Activated T-helper 1 cell treated with anti-CD3 and anti-CD28 coated beads, Interleukin-12 subunit alpha, Interleukin-12 subunit beta, Interleukin-2, Interleukin-4 antibody, amounts not matched to agents 30 ng/mL and 10 ng/mL and 1 ng/mL, durations not matched to agents 14 hours and 24 hours and 36 hours (primary cell): Measurements from ENCODE around the gene SAMD3. TPM values are rescaled to one million over a fixed set of nuclear protein-coding genes. Genes with fewer than 3 reads are reported as not detected.
A peak's percentile ranks its signal among the peaks of the same experiment; 100 is the strongest.
"Not testable (repeated sequence)": the region's sequence is repeated elsewhere in the genome, so short reads cannot be mapped to it uniquely, and the experiment has no call there.

ENCODE experiments used
- DNase-seq: peaks from one replicate; pipeline ENCODE4 v3.0.0; 2021; ENCODE audit warnings: low spot score
- H3K27ac Mint-ChIP-seq: one replicate; pipeline ENCODE4 v1.8.0; 2021; ENCODE audit warnings: mild to moderate bottlenecking, mixed read lengths
- H3K27me3 Mint-ChIP-seq: one replicate; pipeline ENCODE4 v1.8.0; 2022; ENCODE audit warnings: mild to moderate bottlenecking, moderate library complexity, mixed read lengths; ENCODE audit not compliant: insufficient read depth
- H3K36me3 Mint-ChIP-seq: one replicate; pipeline ENCODE4 v1.8.0; 2021; ENCODE audit warnings: low read depth, mixed read lengths
- H3K4me1 Mint-ChIP-seq: one replicate; pipeline ENCODE4 v1.8.0; 2021; ENCODE audit warnings: low read depth, mixed read lengths
- H3K4me3 Mint-ChIP-seq: one replicate; pipeline ENCODE4 v1.8.0; 2021; ENCODE audit warnings: mild to moderate bottlenecking, moderate library complexity, mixed read lengths
- H3K9me3 Mint-ChIP-seq: one replicate; pipeline ENCODE4 v1.8.0; 2021; ENCODE audit warnings: mixed read lengths
- intact Hi-C: fragments of 100-400 bp; cut with micrococcal nuclease; formaldehyde crosslinking; loops from one replicate; pipeline ENCODE4 v1.15.1; 2024
- total RNA-seq: library from RNA; stranded (reverse); gene quantifications from 2 replicates; pipeline ENCODE4 v1.2.3, GENCODE V29; 2022

SAMD3 gene
- total RNA-seq, 1 donor from 2014 or later = 4.6 TPM

DNA sequence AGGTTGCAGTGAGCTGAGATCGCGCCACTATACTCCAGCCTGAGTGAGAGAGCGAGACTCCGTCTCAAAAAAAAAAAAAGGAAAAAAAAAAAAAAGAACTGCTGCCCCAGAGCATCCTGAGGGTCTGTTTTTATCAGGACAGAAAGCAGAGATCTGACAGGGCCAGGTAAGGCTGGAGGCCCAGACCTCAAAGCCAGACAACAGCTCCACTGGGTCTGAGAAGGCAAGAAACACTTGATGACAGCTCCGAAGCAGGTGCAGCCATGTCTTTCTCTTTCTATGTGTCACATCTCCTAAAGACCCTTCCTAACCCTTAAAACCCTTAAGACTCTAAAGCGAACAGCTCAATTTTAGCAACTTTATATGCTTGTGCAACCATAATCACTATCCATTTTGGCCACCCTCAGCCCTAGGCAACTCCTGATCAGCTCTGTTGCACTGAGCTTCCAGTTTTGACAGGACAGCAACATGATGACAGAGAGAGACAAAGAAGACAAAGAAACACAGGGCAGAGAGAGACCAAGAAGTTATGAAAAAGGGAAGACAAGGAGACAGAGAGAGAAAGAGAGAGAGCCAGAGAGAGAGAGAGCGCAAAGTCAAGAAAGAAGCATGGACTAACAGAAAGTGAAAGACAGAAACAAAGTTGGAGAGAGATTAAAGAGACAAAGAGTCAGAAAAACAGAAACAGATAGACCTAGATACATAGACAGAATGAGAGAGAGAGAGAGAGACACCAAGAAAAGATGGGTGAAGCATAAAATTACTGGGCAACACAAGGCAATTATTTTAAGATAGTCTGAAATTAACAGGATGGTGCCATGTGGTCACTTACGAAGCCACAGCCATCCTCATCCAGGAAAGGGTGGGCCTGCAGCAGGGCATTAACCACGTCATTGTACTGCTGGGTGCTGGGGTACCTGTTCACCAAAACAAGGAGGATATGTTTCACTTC is 39.2 kb downstream of the SAMD3 start:
- Mint-ChIP-seq H3K9me3 (no peaks in the 10 kb centered on the region), H3K36me3 (peaks cover 42% of the 10 kb centered on the region), H3K4me1 (peaks cover 50% of the 10 kb centered on the region), H3K4me3 (peak overlapping the region; percentile 47), H3K27ac (peak overlapping the region; percentile 90), H3K27me3 (no peaks in the 10 kb centered on the region)
- intact Hi-C loops = loop anchor here (1.0 kb wide), 3 partner anchors 32 to 435 kb away; no protein-coding TSS in a partner anchor
- peak; percentile 40 for DNase-seq

DNA sequence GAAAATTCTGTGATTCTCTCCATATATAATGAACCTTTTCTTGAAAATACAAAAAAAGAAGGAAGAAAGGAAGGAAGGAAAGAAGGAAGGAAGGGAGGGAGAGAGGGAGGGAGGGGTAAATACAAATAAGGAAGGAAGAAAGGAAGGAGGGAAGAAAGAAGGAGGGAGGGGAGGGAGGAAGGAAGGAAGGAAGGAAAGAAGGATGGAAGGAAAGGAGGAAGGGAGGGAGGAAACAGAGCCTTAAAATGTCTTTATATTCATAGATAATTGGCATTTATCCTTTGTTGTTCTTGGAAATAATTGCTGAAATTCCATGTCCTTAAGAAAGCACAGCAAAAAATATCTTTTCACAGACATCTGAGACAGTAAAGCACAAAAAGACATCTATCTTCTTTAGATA is 40.3 kb downstream of the SAMD3 start:
- Mint-ChIP-seq H3K4me3 (no peak overlapping the region), H3K27me3 (no peaks in the 10 kb centered on the region), H3K4me1 (peaks cover 44% of the 10 kb centered on the region), H3K27ac (no peak overlapping the region), H3K9me3 (no peaks in the 10 kb centered on the region), H3K36me3 (peaks cover 37% of the 10 kb centered on the region)
- intact Hi-C loops = no loop called here
- DNase-seq = no peak

DNA sequence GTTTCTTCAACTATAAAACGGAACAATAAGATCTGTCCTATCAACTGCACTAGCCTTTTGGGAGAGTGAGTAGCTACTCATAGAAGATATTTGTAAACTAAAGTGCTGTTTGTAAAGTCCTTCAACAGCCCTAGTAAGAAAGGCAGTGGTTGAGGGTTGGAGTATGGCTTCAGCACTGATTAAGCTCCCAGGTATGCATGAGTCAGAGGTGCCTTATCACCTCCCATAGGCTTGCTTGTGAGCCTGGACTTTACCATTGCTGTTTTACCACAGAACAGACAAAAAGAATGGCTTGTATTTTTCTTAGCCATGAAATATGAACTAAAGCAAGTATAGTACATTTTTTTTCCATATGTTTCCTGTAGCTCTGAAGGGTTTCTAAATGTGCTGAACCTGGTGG is 44.1 kb downstream of the SAMD3 start:
- Mint-ChIP-seq H3K27me3 (no peaks in the 10 kb centered on the region), H3K4me3 (no peak overlapping the region), H3K9me3 (peaks cover 3% of the 10 kb centered on the region), H3K36me3 (peaks cover 39% of the 10 kb centered on the region), H3K4me1 (peaks cover 20% of the 10 kb centered on the region), H3K27ac (no peak overlapping the region)
- no peak for DNase-seq
- intact Hi-C loops = no loop called here

DNA sequence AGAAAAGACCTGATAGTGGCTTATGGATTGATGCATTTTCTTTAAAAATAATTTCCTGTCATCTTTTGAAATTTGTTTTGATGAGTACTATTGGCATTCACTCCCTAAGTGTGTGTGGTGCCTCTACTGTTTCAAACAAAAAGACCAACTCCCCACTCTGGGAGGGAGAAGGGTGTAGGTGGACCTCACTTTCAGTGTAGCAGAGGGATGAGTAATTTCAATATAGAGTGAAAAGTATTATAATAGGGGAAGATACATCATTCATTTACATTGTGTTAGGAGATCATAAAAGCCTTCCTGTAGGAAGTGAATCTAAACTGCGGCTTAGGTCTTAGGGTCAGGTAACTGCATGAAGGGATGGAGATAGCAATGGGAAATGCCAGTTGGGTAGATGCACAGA is 46.4 kb downstream of the SAMD3 start:
- Mint-ChIP-seq H3K4me3 (no peak overlapping the region), H3K36me3 (peaks cover 45% of the 10 kb centered on the region), H3K27me3 (no peaks in the 10 kb centered on the region), H3K27ac (no peak overlapping the region), H3K4me1 (peaks cover 2% of the 10 kb centered on the region), H3K9me3 (peaks cover 20% of the 10 kb centered on the region)
- intact Hi-C loops = no loop called here
- no peak for DNase-seq

DNA sequence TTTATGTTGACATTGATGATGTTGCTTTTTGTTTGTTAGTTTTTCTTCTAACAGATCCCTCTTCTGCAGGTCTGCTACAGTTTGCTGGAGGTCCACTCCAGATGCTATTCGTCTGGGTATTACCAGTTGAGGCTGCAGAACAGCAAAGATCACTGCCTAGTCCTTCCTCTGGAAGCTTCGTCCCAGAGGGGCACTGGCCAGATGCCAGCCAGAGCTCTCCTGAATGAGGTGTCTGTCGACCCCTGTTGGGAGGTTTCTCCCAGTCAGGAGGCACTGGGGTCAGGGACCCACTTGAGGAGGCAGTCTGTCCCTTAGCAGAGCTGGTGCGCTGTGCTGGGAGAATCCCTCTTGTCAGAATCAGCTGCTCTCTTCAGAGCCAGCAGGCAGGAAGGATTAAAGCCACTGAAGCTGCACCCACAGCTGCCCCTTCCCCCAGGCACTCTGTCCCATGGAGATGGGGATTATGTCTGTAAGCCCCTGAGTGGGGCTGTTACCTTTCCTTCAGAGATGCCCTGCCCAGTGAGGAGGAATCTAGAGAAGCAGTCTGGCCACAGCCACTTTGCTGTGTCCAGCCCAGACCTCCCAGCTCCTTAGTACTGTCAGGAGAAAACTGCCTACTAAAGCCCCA is 49.3 kb downstream of the SAMD3 start:
- H3K27ac Mint-ChIP-seq, DNase-seq, H3K4me1 Mint-ChIP-seq, H3K4me3 Mint-ChIP-seq, H3K27me3 Mint-ChIP-seq, intact Hi-C loops: not testable (repeated sequence)
- Mint-ChIP-seq H3K36me3 (peaks cover 43% of the 10 kb centered on the region), H3K9me3 (peaks cover 33% of the 10 kb centered on the region)

DNA sequence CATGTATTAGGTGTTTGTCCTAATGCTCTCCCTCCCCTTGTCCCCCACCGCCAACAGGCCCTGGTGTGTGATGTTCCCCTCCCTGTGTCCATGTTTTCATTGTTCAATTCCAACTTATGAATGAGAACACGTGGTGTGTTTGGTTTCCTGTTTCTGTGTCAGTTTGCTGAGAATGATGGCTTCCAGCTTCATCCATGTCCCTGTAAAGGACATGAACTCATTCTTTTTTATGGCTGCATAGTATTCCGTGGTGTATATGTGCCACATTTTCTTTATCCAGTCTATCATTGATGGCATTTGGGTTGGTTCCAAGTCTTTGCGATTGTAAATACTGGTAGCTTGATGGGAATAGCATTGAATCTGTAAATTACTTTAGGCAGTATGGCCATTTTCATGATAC is 52.6 kb downstream of the SAMD3 start:
- H3K4me1 Mint-ChIP-seq, DNase-seq, H3K4me3 Mint-ChIP-seq, H3K27me3 Mint-ChIP-seq, H3K27ac Mint-ChIP-seq, intact Hi-C loops: not testable (repeated sequence)
- Mint-ChIP-seq H3K9me3 (peaks cover 30% of the 10 kb centered on the region), H3K36me3 (peaks cover 47% of the 10 kb centered on the region)

DNA sequence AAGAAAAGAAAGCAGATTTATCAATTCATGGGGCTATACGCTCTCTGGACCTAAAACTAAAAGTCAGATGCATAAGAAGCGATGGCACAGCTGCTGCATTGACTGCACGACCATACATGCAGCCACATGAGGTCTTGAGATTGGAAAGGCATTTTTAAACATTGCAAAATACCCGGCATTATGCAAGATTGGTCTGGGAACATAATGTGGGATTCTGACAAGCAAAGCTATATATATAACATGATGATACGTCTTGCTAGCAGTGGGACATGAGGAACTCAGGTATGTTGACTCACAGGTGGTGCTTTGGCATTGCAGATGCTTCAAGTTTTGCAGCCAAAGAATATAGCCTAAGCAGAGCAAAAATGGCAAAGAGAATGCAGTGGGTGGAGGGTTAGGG is 55.1 kb downstream of the SAMD3 start:
- Mint-ChIP-seq H3K4me3 (no peak overlapping the region), H3K36me3 (peaks cover 47% of the 10 kb centered on the region), H3K27ac (no peak overlapping the region), H3K9me3 (peaks cover 27% of the 10 kb centered on the region), H3K4me1 (peaks cover 19% of the 10 kb centered on the region), H3K27me3 (no peaks in the 10 kb centered on the region)
- intact Hi-C loops = no loop called here
- DNase-seq = no peak

DNA sequence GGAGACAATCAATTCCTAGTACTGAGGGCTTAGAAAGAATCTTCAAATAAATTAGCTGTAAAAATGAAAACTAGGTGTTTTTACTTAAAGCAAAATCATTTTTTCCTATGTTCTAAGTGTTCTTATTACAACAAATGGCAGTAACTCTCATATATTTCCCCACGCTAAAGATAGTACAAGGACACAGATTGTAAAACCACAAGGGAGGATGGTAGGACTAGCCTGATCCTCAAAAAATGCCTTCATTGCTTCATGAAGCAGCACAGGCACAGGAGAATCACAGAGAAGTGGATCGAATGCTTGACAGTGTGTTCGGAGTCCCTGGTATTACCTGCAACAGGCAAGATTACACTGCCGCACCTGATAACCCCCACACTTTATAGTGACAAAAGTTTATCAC is 58.5 kb downstream of the SAMD3 start:
- Mint-ChIP-seq H3K36me3 (peaks cover 46% of the 10 kb centered on the region), H3K9me3 (peaks cover 4% of the 10 kb centered on the region), H3K4me1 (peaks cover 22% of the 10 kb centered on the region), H3K27me3 (no peaks in the 10 kb centered on the region), H3K27ac (no peak overlapping the region), H3K4me3 (no peak overlapping the region)
- DNase-seq = no peak
- intact Hi-C loops = no loop called here

DNA sequence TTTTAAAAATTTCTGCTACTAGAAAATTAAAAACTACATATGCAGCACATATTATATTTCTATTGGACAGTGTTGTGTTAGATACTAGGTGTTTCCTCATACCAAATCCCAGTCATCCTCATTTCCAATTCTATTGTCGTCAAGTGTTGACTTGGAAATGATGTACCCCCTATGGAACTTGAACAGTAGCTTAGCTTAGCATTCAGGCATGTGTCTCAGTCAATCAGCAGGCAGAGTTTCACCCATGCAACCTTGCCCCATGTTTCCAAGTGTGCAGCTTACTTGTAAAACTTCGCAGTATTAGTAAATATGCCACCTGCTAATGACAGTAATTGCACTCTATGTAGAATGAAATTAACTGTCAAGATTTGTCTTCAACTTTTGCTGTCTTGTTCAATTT is 59.5 kb downstream of the SAMD3 start:
- no peaks in the 10 kb centered on the region for H3K27me3 Mint-ChIP-seq
- intact Hi-C loops = no loop called here
- H3K27ac Mint-ChIP-seq = no peak overlapping the region
- H3K4me3 Mint-ChIP-seq = no peak overlapping the region
- H3K4me1 Mint-ChIP-seq = peaks cover 24% of the 10 kb centered on the region
- peaks cover 51% of the 10 kb centered on the region for H3K36me3 Mint-ChIP-seq
- H3K9me3 Mint-ChIP-seq = peaks cover 4% of the 10 kb centered on the region
- DNase-seq = no peak

DNA sequence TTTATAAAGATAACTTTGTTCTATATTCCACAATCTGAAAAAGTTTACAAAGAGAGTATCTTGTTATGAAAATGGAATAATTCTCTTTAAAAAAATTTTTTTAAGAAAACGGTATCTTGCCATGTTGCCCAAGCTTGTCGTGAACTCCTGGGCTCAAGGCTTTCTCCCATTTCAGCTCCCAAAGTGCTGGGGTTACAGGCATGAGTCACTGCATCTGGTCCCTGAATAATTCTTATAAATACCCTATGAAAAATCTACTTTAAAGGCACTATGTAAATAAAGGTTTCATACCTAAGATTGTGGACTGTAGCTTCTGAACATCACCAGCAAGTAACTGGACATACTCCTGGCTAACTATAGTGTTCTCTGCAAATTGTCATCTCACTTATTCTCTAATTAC is 60.3 kb downstream of the SAMD3 start:
- DNase-seq = no peak
- Mint-ChIP-seq H3K27me3 (no peaks in the 10 kb centered on the region), H3K9me3 (peaks cover 4% of the 10 kb centered on the region), H3K27ac (no peak overlapping the region), H3K4me3 (no peak overlapping the region), H3K36me3 (peaks cover 54% of the 10 kb centered on the region), H3K4me1 (peaks cover 24% of the 10 kb centered on the region)
- intact Hi-C loops = no loop called here

DNA sequence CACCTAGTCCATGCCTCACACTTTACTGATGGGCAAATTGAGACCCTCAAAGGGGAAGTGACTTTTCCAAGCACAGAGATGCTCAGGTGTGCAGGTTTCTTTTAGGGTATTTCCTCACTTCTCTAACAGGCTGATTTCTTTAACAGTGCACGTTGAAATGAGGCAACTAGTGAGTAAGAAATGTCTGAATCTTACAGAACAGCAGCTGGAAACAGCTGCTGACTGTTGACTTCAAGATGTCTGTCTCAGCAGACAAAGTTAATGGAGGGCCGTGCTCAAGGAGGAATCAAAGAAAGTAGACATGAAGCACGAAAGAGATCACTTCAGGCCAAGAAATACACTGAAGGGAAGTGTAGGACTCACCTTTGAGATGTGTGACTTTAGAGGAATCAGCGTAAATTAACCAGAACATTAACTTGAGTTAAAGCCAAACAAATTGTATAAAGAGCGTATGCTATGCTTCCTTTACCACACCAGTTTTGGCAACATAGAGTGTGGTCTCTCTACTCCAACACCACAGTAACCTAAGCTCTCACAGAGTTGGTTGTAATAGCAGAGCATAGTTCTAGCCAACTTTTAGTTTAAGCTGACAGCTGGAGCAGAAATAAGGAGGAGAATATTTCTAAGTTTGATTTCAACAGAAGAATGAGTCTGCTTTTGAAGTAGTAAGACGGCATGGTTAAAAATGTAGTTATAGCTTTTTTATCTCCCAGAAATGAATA is 60.9 kb downstream of the SAMD3 start:
- peaks cover 24% of the 10 kb centered on the region for H3K4me1 Mint-ChIP-seq
- DNase-seq = no peak
- no peak overlapping the region for H3K27ac Mint-ChIP-seq
- intact Hi-C loops = no loop called here
- peaks cover 4% of the 10 kb centered on the region for H3K9me3 Mint-ChIP-seq
- H3K4me3 Mint-ChIP-seq = no peak overlapping the region
- H3K36me3 Mint-ChIP-seq = peaks cover 53% of the 10 kb centered on the region
- no peaks in the 10 kb centered on the region for H3K27me3 Mint-ChIP-seq

DNA sequence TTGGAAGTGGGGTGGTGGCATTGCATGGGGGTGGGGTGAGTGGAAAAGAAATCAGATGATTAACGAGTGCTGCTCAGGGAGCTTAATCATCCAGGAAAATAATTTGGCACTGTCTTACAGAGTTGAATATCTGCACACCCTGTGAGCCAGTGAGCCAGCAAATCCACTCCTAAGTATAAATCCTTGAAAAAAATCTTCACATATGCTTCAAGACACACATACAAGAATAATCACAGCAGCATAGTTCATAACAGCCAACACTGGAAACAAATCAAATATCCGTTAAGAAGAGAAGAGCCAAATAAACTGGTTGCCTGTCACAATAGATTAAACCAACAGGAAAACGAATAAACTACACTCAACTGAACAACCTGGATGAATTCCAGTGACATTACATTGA is 62.8 kb downstream of the SAMD3 start:
- H3K4me1 Mint-ChIP-seq = peaks cover 13% of the 10 kb centered on the region
- no peak overlapping the region for H3K27ac Mint-ChIP-seq
- no peaks in the 10 kb centered on the region for H3K27me3 Mint-ChIP-seq
- H3K9me3 Mint-ChIP-seq = peaks cover 7% of the 10 kb centered on the region
- H3K36me3 Mint-ChIP-seq = peaks cover 43% of the 10 kb centered on the region
- no peak overlapping the region for H3K4me3 Mint-ChIP-seq
- no peak for DNase-seq
- intact Hi-C loops = no loop called here

DNA sequence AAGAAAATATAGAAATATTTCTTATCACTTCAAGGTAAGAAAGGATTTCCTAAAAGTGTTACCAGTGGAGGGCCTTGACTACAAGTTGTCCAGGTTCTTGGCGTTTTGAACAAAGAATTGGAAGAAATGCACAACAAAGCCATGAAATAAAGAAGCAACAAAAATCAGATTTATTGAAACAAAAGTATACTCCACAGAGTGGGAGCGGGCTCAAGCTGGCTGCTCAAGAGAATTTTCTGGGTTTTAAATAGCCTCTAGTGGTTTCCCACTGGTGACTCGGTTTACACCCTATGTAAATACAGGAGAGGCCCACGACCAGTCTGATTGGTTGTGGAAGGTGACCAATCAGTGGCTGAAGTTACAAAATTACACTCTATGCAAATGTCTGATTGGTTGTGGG is 64.2 kb downstream of the SAMD3 start:
- no peaks in the 10 kb centered on the region for H3K27me3 Mint-ChIP-seq
- H3K9me3 Mint-ChIP-seq = peaks cover 3% of the 10 kb centered on the region
- DNase-seq = no peak
- H3K36me3 Mint-ChIP-seq = peaks cover 39% of the 10 kb centered on the region
- intact Hi-C loops = no loop called here
- peaks cover 5% of the 10 kb centered on the region for H3K4me1 Mint-ChIP-seq
- H3K27ac Mint-ChIP-seq = no peak overlapping the region
- no peak overlapping the region for H3K4me3 Mint-ChIP-seq
